Stimulated activated CD8-positive, alpha-beta memory T cell treated with anti-CD3 and anti-CD28 coated beads, Interleukin-7, amount 100 ng/mL, for 24 hours (primary cell): ENCODE data around the gene CELA3A.
"Not testable (repeated sequence)": the region's sequence is repeated elsewhere in the genome, so short reads cannot be mapped to it uniquely, and the experiment has no call there.

Source experiments
- DNase-seq: peaks from one replicate; pipeline ENCODE4 v3.0.0-alpha.2; 2020; ENCODE audit warnings: low read depth

Gene CELA3A

GRCh38 chr1:21982122-21982521 lies 19.3 kb upstream of the CELA3A start:
- not testable (repeated sequence) for DNase-seq

- DNase-seq: not testable (repeated sequence)
These were observed 17.9 kb upstream of the CELA3A start for GRCh38 chr1:21983539-21983938.

GRCh38 chr1:21985893-21986292 lies 15.6 kb upstream of the CELA3A start:
- DNase-seq: not testable (repeated sequence)

GRCh38 chr1:21986386-21986785 lies 15.1 kb upstream of the CELA3A start:
- DNase-seq: not testable (repeated sequence)

GRCh38 chr1:21989672-21990393 lies 11.6 kb upstream of the CELA3A start:
- DNase-seq: not testable (repeated sequence)

GRCh38 chr1:21992186-21992585 lies 9.3 kb upstream of the CELA3A start:
- DNase-seq: not testable (repeated sequence)

GRCh38 chr1:21994716-21995115 lies 6.7 kb upstream of the CELA3A start:
- not testable (repeated sequence) for DNase-seq

- not testable (repeated sequence) for DNase-seq
These were observed 4.8 kb upstream of the CELA3A start for GRCh38 chr1:21996663-21996970.

GRCh38 chr1:21997891-21998623 lies 3.4 kb upstream of the CELA3A start:
- not testable (repeated sequence) for DNase-seq

GRCh38 chr1:21998624-21999294 lies 2.7 kb upstream of the CELA3A start:
- DNase-seq: not testable (repeated sequence)

GRCh38 chr1:21999645-22000044 lies 1.8 kb upstream of the CELA3A start:
- not testable (repeated sequence) for DNase-seq

- DNase-seq: not testable (repeated sequence)
These were observed 1.0 kb downstream of the CELA3A start for GRCh38 chr1:22002461-22002860.

- DNase-seq: not testable (repeated sequence)
These were observed 1.4 kb downstream of the CELA3A start for GRCh38 chr1:22002875-22003274.

GRCh38 chr1:22003959-22004358 lies 2.5 kb downstream of the CELA3A start:
- not testable (repeated sequence) for DNase-seq

GRCh38 chr1:22005261-22006149 lies 4.0 kb downstream of the CELA3A start:
- DNase-seq: not testable (repeated sequence)

GRCh38 chr1:22006736-22007135 lies 5.3 kb downstream of the CELA3A start:
- DNase-seq: not testable (repeated sequence)

GRCh38 chr1:22007262-22007661 lies 5.8 kb downstream of the CELA3A start:
- DNase-seq: not testable (repeated sequence)

GRCh38 chr1:22009566-22009965 lies 8.1 kb downstream of the CELA3A start:
- DNase-seq: not testable (repeated sequence)

- not testable (repeated sequence) for DNase-seq
These were observed 11.3 kb downstream of the CELA3A start for GRCh38 chr1:22012752-22013151.

GRCh38 chr1:22014575-22015206 lies 13.2 kb downstream of the CELA3A start:
- not testable (repeated sequence) for DNase-seq
